Measurements from ENCODE around the gene FITM1. TPM values are rescaled to one million over a fixed set of nuclear protein-coding genes. Genes with fewer than 3 reads are reported as not detected.

The FITM1 gene
- total RNA-seq, 6 experiments from 2014 or later, result not detected

- peaks cover 3% of the 10 kb centered on the region for H3K36me3 Mint-ChIP-seq (ENCODE audit: low read depth)
Measured at GRCh38 chr14:24149302-24149969, 19.0 kb downstream of the FITM1 start.

GRCh38 chr14:24150061-24150460, 19.6 kb downstream of the FITM1 start:
- Mint-ChIP-seq H3K27ac (no peak overlapping the region), H3K4me3 (no peak overlapping the region), H3K36me3 (ENCODE audit: low read depth) (peaks cover 7% of the 10 kb centered on the region; the same call in 1 of the 2 replicates)

More at GRCh38 chr14:24149302-24149969, 19.0 kb downstream of the FITM1 start:
- no peak for TF ChIP-seq CTCF (IDR thresholded peaks at IDR 0.05)
- DNase-seq, result no peak
- H3K27me3 Mint-ChIP-seq (ENCODE audit: insufficient read depth), result peaks cover 7% of the 10 kb centered on the region
- H3K9me3 Mint-ChIP-seq, result no peaks in the 10 kb centered on the region
- H3K4me1 Mint-ChIP-seq (ENCODE audit: low read depth), result peaks cover 29% of the 10 kb centered on the region
- peak overlapping the region; percentile 98; the same call in 1 of the 2 replicates for H3K4me3 Mint-ChIP-seq
- H3K27ac Mint-ChIP-seq, result no peak overlapping the region

GRCh38 chr14:24150567-24150966, 20.1 kb downstream of the FITM1 start:
- Mint-ChIP-seq H3K4me1 (ENCODE audit: low read depth) (peaks cover 18% of the 10 kb centered on the region), H3K27me3 (ENCODE audit: insufficient read depth) (peaks cover 7% of the 10 kb centered on the region), H3K9me3 (no peaks in the 10 kb centered on the region), H3K27ac (no peak overlapping the region), H3K36me3 (ENCODE audit: low read depth) (peaks cover 9% of the 10 kb centered on the region), H3K4me3 (no peak overlapping the region)
- DNase-seq, result no peak
- TF ChIP-seq CTCF (IDR thresholded peaks at IDR 0.05), result no peak

More at GRCh38 chr14:24150061-24150460, 19.6 kb downstream of the FITM1 start:
- no peak for DNase-seq
- peaks cover 7% of the 10 kb centered on the region for H3K27me3 Mint-ChIP-seq (ENCODE audit: insufficient read depth)
- no peak for TF ChIP-seq CTCF (IDR thresholded peaks at IDR 0.05)
- peaks cover 23% of the 10 kb centered on the region for H3K4me1 Mint-ChIP-seq (ENCODE audit: low read depth)
- H3K9me3 Mint-ChIP-seq, result no peaks in the 10 kb centered on the region

GRCh38 chr14:24150993-24151392, 20.5 kb downstream of the FITM1 start:
- Mint-ChIP-seq H3K4me1 (ENCODE audit: low read depth) (peaks cover 14% of the 10 kb centered on the region), H3K27ac (no peak overlapping the region), H3K36me3 (ENCODE audit: low read depth) (peaks cover 13% of the 10 kb centered on the region), H3K27me3 (ENCODE audit: insufficient read depth) (peaks cover 5% of the 10 kb centered on the region), H3K9me3 (no peaks in the 10 kb centered on the region), H3K4me3 (no peak overlapping the region)
- DNase-seq, result no peak
- no peak for TF ChIP-seq CTCF (IDR thresholded peaks at IDR 0.05)

- Mint-ChIP-seq H3K4me3 (no peak overlapping the region), H3K36me3 (ENCODE audit: low read depth) (peaks cover 14% of the 10 kb centered on the region)
Measured at GRCh38 chr14:24151404-24152080, 21.1 kb downstream of the FITM1 start.

More at GRCh38 chr14:24151404-24152080, 21.1 kb downstream of the FITM1 start:
- peaks cover 3% of the 10 kb centered on the region for H3K27me3 Mint-ChIP-seq (ENCODE audit: insufficient read depth)
- H3K9me3 Mint-ChIP-seq, result no peaks in the 10 kb centered on the region
- DNase-seq, result no peak
- H3K27ac Mint-ChIP-seq, result no peak overlapping the region
- H3K4me1 Mint-ChIP-seq (ENCODE audit: low read depth), result peaks cover 12% of the 10 kb centered on the region
- no peak for TF ChIP-seq CTCF (IDR thresholded peaks at IDR 0.05)
